ENCODE measurements around the gene ARHGEF7.

- TF ChIP-seq CTCF (IDR thresholded peaks at IDR 0.05 in 2 of 3, conservative IDR thresholded peaks at IDR 0.05 in 1 of 3; ENCODE audit: borderline replicate concordance in 1 of 3, insufficient read depth in 1 of 3, low read depth in 2 of 3, low read length in 2 of 3) (no peak), POLR2A (IDR thresholded peaks at IDR 0.05; ENCODE audit: borderline replicate concordance, extremely low read depth, insufficient read depth, insufficient read length) (no peak), CEBPB (IDR thresholded peaks at IDR 0.05; ENCODE audit: low read depth) (no peak), SIN3A (IDR thresholded peaks at IDR 0.05; ENCODE audit: low read depth) (no peak), JUND (IDR thresholded peaks at IDR 0.05) (no peak), EZH2phosphoT487 (IDR thresholded peaks at IDR 0.05; ENCODE audit: borderline replicate concordance) (no peak), CBX3 (IDR thresholded peaks at IDR 0.05; ENCODE audit: low read depth) (no peak), SP1 (IDR thresholded peaks at IDR 0.05; ENCODE audit: low read depth) (no peak), MAX (IDR thresholded peaks at IDR 0.05) (no peak), ELF1 (IDR thresholded peaks at IDR 0.05; ENCODE audit: borderline replicate concordance, low read depth) (no peak), ATF3 (IDR thresholded peaks at IDR 0.05) (no peak), EZH2 (IDR thresholded peaks at IDR 0.05) (no peak), POLR2AphosphoS5 (IDR thresholded peaks at IDR 0.05; ENCODE audit: low read depth, low read length) (no peak), ZNF274 (IDR thresholded peaks at IDR 0.05; ENCODE audit: low read depth, low read length) (no peak)
Observed at GRCh38 chr13:111181977-111182376, 66.9 kb downstream of the ARHGEF7 start.
